HG02610 (cell line): ENCODE results near the gene GLRX5.
A peak's percentile ranks its signal among the peaks of the same experiment; 100 is the strongest.
"Not testable (repeated sequence)": the region's sequence is repeated elsewhere in the genome, so short reads cannot be mapped to it uniquely, and the experiment has no call there.

Source experiments
- ATAC-seq: cut with Tn5 transposase; IDR thresholded peaks from one replicate; pipeline ENCODE4 v1.9.1; 2021; ENCODE audit warnings: mild to moderate bottlenecking, moderate library complexity; ENCODE audit not compliant: unreplicated experiment

The GLRX5 gene

GRCh38 chr14:95498622-95499353 lies 36.1 kb upstream of the GLRX5 start:
- no peak for ATAC-seq

GRCh38 chr14:95499354-95499750 lies 35.5 kb upstream of the GLRX5 start:
- no peak for ATAC-seq

GRCh38 chr14:95500201-95500681 lies 34.6 kb upstream of the GLRX5 start:
- no peak for ATAC-seq

- ATAC-seq: no peak
Observed at GRCh38 chr14:95500772-95501401, 34.0 kb upstream of the GLRX5 start.

GRCh38 chr14:95502381-95502950 lies 32.4 kb upstream of the GLRX5 start:
- no peak for ATAC-seq

GRCh38 chr14:95503365-95504134 lies 31.3 kb upstream of the GLRX5 start:
- peak; percentile 49 for ATAC-seq

GRCh38 chr14:95504135-95505029 lies 30.5 kb upstream of the GLRX5 start:
- peak; percentile 49 for ATAC-seq

- ATAC-seq: no peak
Observed at GRCh38 chr14:95505030-95505589, 29.7 kb upstream of the GLRX5 start.

- ATAC-seq: no peak
Observed at GRCh38 chr14:95507174-95507573, 27.7 kb upstream of the GLRX5 start.

GRCh38 chr14:95507701-95508103 lies 27.1 kb upstream of the GLRX5 start:
- ATAC-seq: peak; percentile 39

GRCh38 chr14:95508377-95508776 lies 26.5 kb upstream of the GLRX5 start:
- ATAC-seq: no peak

- no peak for ATAC-seq
Observed at GRCh38 chr14:95509495-95509894, 25.4 kb upstream of the GLRX5 start.

GRCh38 chr14:95510344-95510743 lies 24.5 kb upstream of the GLRX5 start:
- ATAC-seq: not testable (repeated sequence)

GRCh38 chr14:95510804-95511203 lies 24.0 kb upstream of the GLRX5 start:
- no peak for ATAC-seq

GRCh38 chr14:95511687-95512086 lies 23.2 kb upstream of the GLRX5 start:
- no peak for ATAC-seq

- no peak for ATAC-seq
Observed at GRCh38 chr14:95513291-95513690, 21.6 kb upstream of the GLRX5 start.

GRCh38 chr14:95514131-95515079 lies 20.4 kb upstream of the GLRX5 start:
- no peak for ATAC-seq

- ATAC-seq: no peak
Observed at GRCh38 chr14:95515080-95515489, 19.8 kb upstream of the GLRX5 start.
